GM10847 (cell line): ENCODE results near the gene FMR1.

Experiments used
- POLR2A ChIP-seq: IDR thresholded peaks from 2 replicates; pipeline ENCODE4 v1.6.1; 2011; ENCODE audit not compliant: insufficient read length; ENCODE audit errors: extremely low read depth

FMR1 gene

GRCh38 chrX:147911192-147912022, at the start of gene FMR1:
Gene FMR1, plus strand, starts transcription at chrX:147911919. Its CDS starts 261 bp downstream, at chrX:147912180.
- peak; percentile 19 for TF ChIP-seq POLR2A

- TF ChIP-seq POLR2A, result no peak
Observed at GRCh38 chrX:147875866-147876596, 35.7 kb upstream of the FMR1 start.

- no peak for TF ChIP-seq POLR2A
Observed at GRCh38 chrX:147876849-147877646, 34.7 kb upstream of the FMR1 start.

GRCh38 chrX:147877726-147878125, 34.0 kb upstream of the FMR1 start:
- no peak for TF ChIP-seq POLR2A

- no peak for TF ChIP-seq POLR2A
Observed at GRCh38 chrX:147884958-147885357, 26.8 kb upstream of the FMR1 start.

- TF ChIP-seq POLR2A, result no peak
Observed at GRCh38 chrX:147890756-147891155, 21.0 kb upstream of the FMR1 start.

GRCh38 chrX:147891896-147892295, 19.8 kb upstream of the FMR1 start:
- TF ChIP-seq POLR2A, result no peak

- TF ChIP-seq POLR2A, result no peak
Observed at GRCh38 chrX:147893741-147894140, 18.0 kb upstream of the FMR1 start.

- no peak for TF ChIP-seq POLR2A
Observed at GRCh38 chrX:147894366-147894963, 17.3 kb upstream of the FMR1 start.

- TF ChIP-seq POLR2A, result no peak
Observed at GRCh38 chrX:147897117-147897516, 14.6 kb upstream of the FMR1 start.

GRCh38 chrX:147898951-147899350, 12.8 kb upstream of the FMR1 start:
- TF ChIP-seq POLR2A, result no peak

- TF ChIP-seq POLR2A, result no peak
Observed at GRCh38 chrX:147899379-147900114, 12.2 kb upstream of the FMR1 start.

GRCh38 chrX:147900349-147900748, 11.4 kb upstream of the FMR1 start:
- TF ChIP-seq POLR2A, result no peak

- no peak for TF ChIP-seq POLR2A
Observed at GRCh38 chrX:147901461-147902126, 10.1 kb upstream of the FMR1 start.

GRCh38 chrX:147902270-147902669, 9.4 kb upstream of the FMR1 start:
- TF ChIP-seq POLR2A, result no peak
